Heart left ventricle (tissue), 13 donors: ENCODE data around the gene BEST4.
"Not testable (repeated sequence)": the region's sequence is repeated elsewhere in the genome, so short reads cannot be mapped to it uniquely, and the experiment has no call there.

Experiments used
- POLR2A ChIP-seq, 2 donors: fragments of 450-650 bp; IDR thresholded peaks; one replicate each; pipeline ENCODE4 v1.6.1; 2017; ENCODE audit warnings: antibody characterized with exemption in 2 of 2, mild to moderate bottlenecking in 2 of 2, moderate library complexity in 2 of 2
- TF ChIP-seq, protein P1 (sequence below), 12 donors: fragments of 200-600 bp; sonication (generic) in 4 of 12; IDR thresholded peaks; one replicate each; pipeline versions ENCODE4 v1.5.0 to v1.8.0; 2018 to 2022; ENCODE audit warnings: antibody characterized with exemption in 12 of 12, mild to moderate bottlenecking in 5 of 12
- donor health status: ischemic (EF 13 %, LVEDD 7.1; RV severe dilation, severe dysfunction).
- donor health status: DM: no; HTN: yes; CAD: no.
- donor health status: DM: no; HTN: no; CAD: no.
- donor health status: ischemic (EF 25% LVEDD 6.9; RV normal size, moderate dysfunction).
- donor health status: ischemic (EF 25% LVEDD 5.7; RV mildly dilated, moderate dysfunction).
- donor health status: ischemic (EF 35%, LVEDD 5.7; RV mildly dilated, moderate dysfunction).
- donor health status: nonischemic (EF 11% LVEDD 7.7; RV severe dilation, severe dysfunction).
- donor health status: DM: yes; HTN: yes; CAD: no.
- donor health status: PGD.
- donor health status: ischemic (EF 29% LVEDD 5.4; RV normal size, mild dysfunction).
- donor health status: nonischemic (EF 23%, LVEDD 6.1; RV moderate dilation, normal function).

DNA sequence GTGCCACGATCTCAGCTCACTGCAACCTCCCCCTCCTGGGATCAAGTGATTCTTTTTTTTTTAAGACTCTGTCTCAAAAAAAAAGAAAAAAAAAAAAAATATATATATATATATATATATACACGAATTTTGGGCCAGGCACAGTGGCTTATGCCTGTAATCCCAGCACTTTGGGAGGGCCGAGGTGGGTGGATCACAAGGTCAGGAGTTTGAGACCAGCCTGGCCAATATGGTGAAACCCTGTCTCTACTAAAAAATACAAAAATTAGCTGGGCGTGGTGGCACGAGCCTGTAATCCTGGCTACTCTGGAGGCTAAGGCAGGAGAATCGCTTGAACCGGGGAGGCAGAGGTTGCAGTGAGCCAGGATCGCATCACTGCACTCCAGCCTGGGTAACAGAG, 9.9 kb upstream of the BEST4 start:
- TF ChIP-seq, protein P1, sequence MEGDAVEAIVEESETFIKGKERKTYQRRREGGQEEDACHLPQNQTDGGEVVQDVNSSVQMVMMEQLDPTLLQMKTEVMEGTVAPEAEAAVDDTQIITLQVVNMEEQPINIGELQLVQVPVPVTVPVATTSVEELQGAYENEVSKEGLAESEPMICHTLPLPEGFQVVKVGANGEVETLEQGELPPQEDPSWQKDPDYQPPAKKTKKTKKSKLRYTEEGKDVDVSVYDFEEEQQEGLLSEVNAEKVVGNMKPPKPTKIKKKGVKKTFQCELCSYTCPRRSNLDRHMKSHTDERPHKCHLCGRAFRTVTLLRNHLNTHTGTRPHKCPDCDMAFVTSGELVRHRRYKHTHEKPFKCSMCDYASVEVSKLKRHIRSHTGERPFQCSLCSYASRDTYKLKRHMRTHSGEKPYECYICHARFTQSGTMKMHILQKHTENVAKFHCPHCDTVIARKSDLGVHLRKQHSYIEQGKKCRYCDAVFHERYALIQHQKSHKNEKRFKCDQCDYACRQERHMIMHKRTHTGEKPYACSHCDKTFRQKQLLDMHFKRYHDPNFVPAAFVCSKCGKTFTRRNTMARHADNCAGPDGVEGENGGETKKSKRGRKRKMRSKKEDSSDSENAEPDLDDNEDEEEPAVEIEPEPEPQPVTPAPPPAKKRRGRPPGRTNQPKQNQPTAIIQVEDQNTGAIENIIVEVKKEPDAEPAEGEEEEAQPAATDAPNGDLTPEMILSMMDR (IDR thresholded peaks at IDR 0.05), result not testable (repeated sequence)
- TF ChIP-seq POLR2A (IDR thresholded peaks at IDR 0.05), result not testable (repeated sequence)
